ENCODE measurements around the gene WASHC3.
A peak's percentile ranks its signal among the peaks of the same experiment; 100 is the strongest.

The WASHC3 gene

GRCh38 chr12:102016472-102016871 is 45.3 kb downstream of the WASHC3 start:
- H3K4me1 ChIP-seq (ENCODE audit: control insufficient read depth, low read length), result no peaks in the 10 kb centered on the region; the same call in 1 of the 2 replicates
- no peaks in the 10 kb centered on the region for H3K9me2 ChIP-seq (replicated peaks; ENCODE audit: control insufficient read depth, low read length)
- H3K4me2 ChIP-seq (ENCODE audit: low read length), result no peak overlapping the region
- no peaks in the 10 kb centered on the region for H3K9me3 ChIP-seq (ENCODE audit: control insufficient read depth, insufficient read depth, low read length)
- H3K27ac ChIP-seq (ENCODE audit: low read depth, low read length), result no peak overlapping the region
- no peak overlapping the region for H3K4me3 ChIP-seq (ENCODE audit: low read length)
- H3F3A ChIP-seq (ENCODE audit: control insufficient read depth, insufficient read depth), result no peaks in the 10 kb centered on the region
- no peaks in the 10 kb centered on the region for H3K79me2 ChIP-seq (ENCODE audit: control insufficient read depth, low read length)
- no peaks in the 10 kb centered on the region for H3K27me3 ChIP-seq (ENCODE audit: control insufficient read depth, low read length)
- no peaks in the 10 kb centered on the region for H3K36me3 ChIP-seq (ENCODE audit: control insufficient read depth, low read length)
- TF ChIP-seq EZH2phosphoT487 (IDR thresholded peaks at IDR 0.05; ENCODE audit: borderline replicate concordance, low read length) (no peak), CTCF (IDR thresholded peaks at IDR 0.05; ENCODE audit: low read depth, low read length, poor library complexity, severe bottlenecking) (no peak)
- H4K20me1 ChIP-seq (ENCODE audit: control insufficient read depth, insufficient read depth, low read depth, low read length), result no peaks in the 10 kb centered on the region

- no peak for TF ChIP-seq EZH2phosphoT487 (IDR thresholded peaks at IDR 0.05; ENCODE audit: borderline replicate concordance, low read length)
- no peak for TF ChIP-seq CTCF (IDR thresholded peaks at IDR 0.05; ENCODE audit: low read depth, low read length, poor library complexity, severe bottlenecking)
- Histone ChIP-seq H3K36me3 (ENCODE audit: control insufficient read depth, low read length) (no peaks in the 10 kb centered on the region), H4K20me1 (ENCODE audit: control insufficient read depth, insufficient read depth, low read depth, low read length) (no peaks in the 10 kb centered on the region), H3K27me3 (ENCODE audit: control insufficient read depth, low read length) (no peaks in the 10 kb centered on the region), H3K9me2 (replicated peaks; ENCODE audit: control insufficient read depth, low read length) (no peaks in the 10 kb centered on the region), H3K4me1 (ENCODE audit: control insufficient read depth, low read length) (peaks cover 19% of the 10 kb centered on the region), H3K4me3 (ENCODE audit: low read length) (peak overlapping the region; percentile 54), H3K27ac (ENCODE audit: low read depth, low read length) (peak overlapping the region; percentile 56), H3K79me2 (ENCODE audit: control insufficient read depth, low read length) (no peaks in the 10 kb centered on the region), H3K4me2 (ENCODE audit: low read length) (peak overlapping the region; percentile 77), H3K9me3 (ENCODE audit: control insufficient read depth, insufficient read depth, low read length) (no peaks in the 10 kb centered on the region; the same call in 1 of the 2 replicates), H3F3A (ENCODE audit: control insufficient read depth, insufficient read depth) (no peaks in the 10 kb centered on the region)
Measured at GRCh38 chr12:102010265-102010994, 51.4 kb downstream of the WASHC3 start.

GRCh38 chr12:102009796-102010195 is 52.0 kb downstream of the WASHC3 start:
- no peaks in the 10 kb centered on the region for H3K9me2 ChIP-seq (replicated peaks; ENCODE audit: control insufficient read depth, low read length)
- H4K20me1 ChIP-seq (ENCODE audit: control insufficient read depth, insufficient read depth, low read depth, low read length), result no peaks in the 10 kb centered on the region
- no peaks in the 10 kb centered on the region for H3K36me3 ChIP-seq (ENCODE audit: control insufficient read depth, low read length)
- no peaks in the 10 kb centered on the region for H3K27me3 ChIP-seq (ENCODE audit: control insufficient read depth, low read length)
- peak overlapping the region; percentile 54 for H3K4me3 ChIP-seq (ENCODE audit: low read length)
- H3K4me2 ChIP-seq (ENCODE audit: low read length), result peak overlapping the region; percentile 77
- H3K79me2 ChIP-seq (ENCODE audit: control insufficient read depth, low read length), result no peaks in the 10 kb centered on the region
- TF ChIP-seq EZH2phosphoT487 (IDR thresholded peaks at IDR 0.05; ENCODE audit: borderline replicate concordance, low read length) (no peak), CTCF (IDR thresholded peaks at IDR 0.05; ENCODE audit: low read depth, low read length, poor library complexity, severe bottlenecking) (no peak)
- peak overlapping the region; percentile 56; the same call in 1 of the 2 replicates for H3K27ac ChIP-seq (ENCODE audit: low read depth, low read length)
- H3K4me1 ChIP-seq (ENCODE audit: control insufficient read depth, low read length), result peaks cover 19% of the 10 kb centered on the region
- H3K9me3 ChIP-seq (ENCODE audit: control insufficient read depth, insufficient read depth, low read length), result no peaks in the 10 kb centered on the region; the same call in 1 of the 2 replicates
- H3F3A ChIP-seq (ENCODE audit: control insufficient read depth, insufficient read depth), result no peaks in the 10 kb centered on the region
